ENCODE results near the gene ACO2. TPM values are rescaled to one million over a fixed set of nuclear protein-coding genes. Genes with fewer than 3 reads are reported as not detected.

Gene ACO2
- total RNA-seq, 1 experiment from 2014 or later: 105 TPM

DNA sequence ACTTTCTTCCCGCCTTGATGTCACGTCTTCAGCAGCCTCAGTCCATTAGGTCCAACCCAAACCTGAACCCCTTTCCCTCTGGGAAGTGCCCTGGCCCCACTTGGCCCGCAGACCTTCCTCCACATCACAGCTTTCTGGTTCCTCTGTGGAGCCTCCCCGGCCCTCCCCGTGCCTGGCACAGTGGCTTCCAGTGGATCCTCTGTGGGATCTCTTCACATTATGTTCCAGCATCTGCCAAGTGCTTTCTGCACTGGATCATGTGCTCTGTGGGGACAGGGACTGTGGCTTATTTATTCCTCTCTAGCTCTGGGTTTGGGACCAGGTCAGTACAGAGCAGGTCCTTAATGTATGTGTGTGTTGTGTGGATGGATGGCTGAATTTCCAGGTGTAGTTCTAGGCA lies 44.5 kb downstream of the ACO2 start:
- no TSS peak for BruUV-seq (replicated peaks)
- intact Hi-C loops (cut with micrococcal nuclease): no loop called here
- Mint-ChIP-seq H3K4me1 (ENCODE audit: insufficient read depth, unreplicated experiment) (peaks cover 21% of the 10 kb centered on the region), H3K27ac (ENCODE audit: low read depth, unreplicated experiment) (no peak overlapping the region), H3K36me3 (ENCODE audit: insufficient read depth, unreplicated experiment) (peaks cover 67% of the 10 kb centered on the region), H3K4me3 (ENCODE audit: unreplicated experiment) (no peak overlapping the region), H3K27me3 (ENCODE audit: insufficient read depth, unreplicated experiment) (no peaks in the 10 kb centered on the region), H3K9me3 (ENCODE audit: unreplicated experiment) (no peaks in the 10 kb centered on the region)
- TF ChIP-seq, protein P1, sequence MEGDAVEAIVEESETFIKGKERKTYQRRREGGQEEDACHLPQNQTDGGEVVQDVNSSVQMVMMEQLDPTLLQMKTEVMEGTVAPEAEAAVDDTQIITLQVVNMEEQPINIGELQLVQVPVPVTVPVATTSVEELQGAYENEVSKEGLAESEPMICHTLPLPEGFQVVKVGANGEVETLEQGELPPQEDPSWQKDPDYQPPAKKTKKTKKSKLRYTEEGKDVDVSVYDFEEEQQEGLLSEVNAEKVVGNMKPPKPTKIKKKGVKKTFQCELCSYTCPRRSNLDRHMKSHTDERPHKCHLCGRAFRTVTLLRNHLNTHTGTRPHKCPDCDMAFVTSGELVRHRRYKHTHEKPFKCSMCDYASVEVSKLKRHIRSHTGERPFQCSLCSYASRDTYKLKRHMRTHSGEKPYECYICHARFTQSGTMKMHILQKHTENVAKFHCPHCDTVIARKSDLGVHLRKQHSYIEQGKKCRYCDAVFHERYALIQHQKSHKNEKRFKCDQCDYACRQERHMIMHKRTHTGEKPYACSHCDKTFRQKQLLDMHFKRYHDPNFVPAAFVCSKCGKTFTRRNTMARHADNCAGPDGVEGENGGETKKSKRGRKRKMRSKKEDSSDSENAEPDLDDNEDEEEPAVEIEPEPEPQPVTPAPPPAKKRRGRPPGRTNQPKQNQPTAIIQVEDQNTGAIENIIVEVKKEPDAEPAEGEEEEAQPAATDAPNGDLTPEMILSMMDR (IDR thresholded peaks at IDR 0.05; ENCODE audit: unreplicated experiment): no peak
- CTCF ChIA-PET: interaction anchor here (0.6 to 2.2 kb wide), 4 partner anchors 9 to 239 kb away, joined by 3 to 13 read pairs (median 4); partner anchors contain the start of gene TOB2
- no peak for DNase-seq (ENCODE audit: unreplicated experiment)
- POLR2A ChIA-PET: interaction anchor here (1.5 kb wide), 1 partner anchor 110 kb away, joined by 4 read pairs; no protein-coding TSS in a partner anchor

DNA sequence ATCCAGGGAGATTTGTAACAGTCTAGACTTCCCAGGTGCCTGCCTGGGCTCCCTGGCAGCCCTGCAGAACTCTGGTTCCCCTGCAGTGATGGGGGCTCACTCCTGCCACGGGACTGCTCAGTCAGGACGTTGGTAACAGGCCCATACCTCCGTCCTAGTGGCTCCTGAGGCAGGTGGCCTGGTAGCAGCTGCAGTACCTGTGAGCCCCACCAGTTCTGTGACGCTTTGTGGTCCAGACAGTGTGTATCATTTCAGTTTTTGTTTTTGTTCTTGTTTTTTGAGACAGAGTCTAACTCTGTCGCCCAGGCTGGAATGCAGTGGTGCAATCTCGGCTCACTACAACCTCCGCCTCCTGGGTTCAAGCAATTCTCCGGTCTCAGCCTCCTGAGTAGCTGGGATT lies 47.5 kb downstream of the ACO2 start:
- intact Hi-C loops (cut with micrococcal nuclease): no loop called here
- no peak for DNase-seq (ENCODE audit: unreplicated experiment)
- POLR2A ChIA-PET: interaction anchor here (1.3 to 2.5 kb wide), 6 partner anchors 11 to 112 kb away, joined by 4 to 27 read pairs (median 11); partner anchors contain the start of genes ACO2, PHF5A and TOB2
- Mint-ChIP-seq H3K4me1 (ENCODE audit: insufficient read depth, unreplicated experiment) (peaks cover 21% of the 10 kb centered on the region), H3K27me3 (ENCODE audit: insufficient read depth, unreplicated experiment) (no peaks in the 10 kb centered on the region), H3K36me3 (ENCODE audit: insufficient read depth, unreplicated experiment) (peaks cover 75% of the 10 kb centered on the region), H3K9me3 (ENCODE audit: unreplicated experiment) (no peaks in the 10 kb centered on the region), H3K4me3 (ENCODE audit: unreplicated experiment) (no peak overlapping the region), H3K27ac (ENCODE audit: low read depth, unreplicated experiment) (no peak overlapping the region)
- CTCF ChIA-PET: interaction anchor here (0.6 to 5.7 kb wide), 15 partner anchors 9 to 692 kb away, joined by 3 to 95 read pairs (median 8); partner anchors contain the start of genes ACO2 and PHF5A
- no TSS peak for BruUV-seq (replicated peaks)
- TF ChIP-seq, protein P1 (IDR thresholded peaks at IDR 0.05; ENCODE audit: unreplicated experiment): no peak

DNA sequence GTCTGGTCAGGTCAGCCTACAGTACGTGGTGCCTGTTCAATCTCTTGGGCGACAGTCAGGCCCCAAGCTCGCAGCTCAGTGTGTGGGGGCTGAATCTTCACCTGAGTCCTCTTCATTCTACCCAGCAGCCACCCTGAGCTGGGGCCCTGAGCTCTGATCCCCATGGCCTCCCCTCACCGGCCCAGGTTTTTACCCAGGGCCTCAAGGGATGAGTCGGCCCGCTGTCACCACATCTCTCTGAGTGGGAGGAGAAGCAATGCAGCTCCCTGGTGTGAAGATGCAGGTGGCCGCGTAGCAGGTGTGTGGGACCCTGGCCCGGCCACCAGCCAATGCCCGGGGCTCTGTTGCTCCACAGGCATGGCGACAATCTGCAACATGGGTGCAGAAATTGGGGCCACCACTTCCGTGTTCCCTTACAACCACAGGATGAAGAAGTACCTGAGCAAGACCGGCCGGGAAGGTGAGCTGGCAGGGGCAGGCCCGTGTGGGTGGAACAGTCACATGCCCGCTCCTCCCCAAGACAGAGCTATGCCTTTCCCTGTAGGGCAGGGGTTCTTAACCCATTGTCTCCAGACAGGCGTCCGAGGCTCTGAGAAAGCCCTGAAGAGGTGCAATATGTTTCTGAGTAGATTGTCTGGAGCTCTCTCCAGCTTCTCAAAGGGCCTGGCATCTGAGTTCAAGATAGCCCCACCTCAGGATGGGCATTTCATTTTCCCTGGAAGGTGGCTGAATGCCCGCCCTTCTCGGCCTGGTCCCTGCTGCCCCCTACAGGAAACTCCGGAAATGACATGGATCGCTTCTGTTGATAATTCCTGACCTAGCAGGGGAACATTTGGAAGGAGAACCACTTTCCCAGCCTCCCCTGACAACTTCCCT lies 48.5 kb downstream of the ACO2 start:
- H3K27me3 Mint-ChIP-seq (ENCODE audit: insufficient read depth, unreplicated experiment): no peaks in the 10 kb centered on the region
- BruUV-seq (replicated peaks): no TSS peak
- no peak overlapping the region for H3K27ac Mint-ChIP-seq (ENCODE audit: low read depth, unreplicated experiment)
- peaks cover 71% of the 10 kb centered on the region for H3K36me3 Mint-ChIP-seq (ENCODE audit: insufficient read depth, unreplicated experiment)
- CTCF ChIA-PET: interaction anchor here (0.5 to 5.7 kb wide), 47 partner anchors 8 to 693 kb away, joined by 3 to 95 read pairs (median 4); partner anchors contain the start of genes ACO2, PHF5A and TOB2
- H3K9me3 Mint-ChIP-seq (ENCODE audit: unreplicated experiment): no peaks in the 10 kb centered on the region
- intact Hi-C loops (cut with micrococcal nuclease): loop anchor here (1.0 kb wide), 4 partner anchors 69 to 595 kb away; no protein-coding TSS in a partner anchor
- peak; percentile 77 for DNase-seq (ENCODE audit: unreplicated experiment)
- POLR2A ChIA-PET: interaction anchor here (0.8 to 2.5 kb wide), 12 partner anchors 10 to 215 kb away, joined by 3 to 27 read pairs (median 6); partner anchors contain the start of genes ACO2, PHF5A, POLR3H and TOB2
- TF ChIP-seq, protein P1 (IDR thresholded peaks at IDR 0.05; ENCODE audit: unreplicated experiment): peak; percentile 73
- H3K4me3 Mint-ChIP-seq (ENCODE audit: unreplicated experiment): no peak overlapping the region
- peaks cover 14% of the 10 kb centered on the region for H3K4me1 Mint-ChIP-seq (ENCODE audit: insufficient read depth, unreplicated experiment)

DNA sequence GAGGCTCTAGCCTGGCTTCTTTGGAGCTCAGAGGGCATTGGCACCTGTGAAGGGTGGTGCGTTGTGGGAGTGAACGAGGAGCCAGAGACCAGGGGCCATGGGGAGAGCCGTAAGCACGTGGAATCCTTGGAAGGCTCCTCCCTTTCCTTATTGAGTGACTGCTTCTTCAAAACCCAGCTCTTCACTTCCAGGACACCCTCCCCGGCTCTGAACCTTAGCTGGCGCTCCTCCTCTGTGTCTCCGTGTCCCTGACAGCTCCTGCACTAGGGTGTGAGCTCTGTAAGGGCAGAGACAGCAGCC lies 49.1 kb downstream of the ACO2 start:
- intact Hi-C loops (cut with micrococcal nuclease): no loop called here
- no peaks in the 10 kb centered on the region for H3K9me3 Mint-ChIP-seq (ENCODE audit: unreplicated experiment)
- H3K27me3 Mint-ChIP-seq (ENCODE audit: insufficient read depth, unreplicated experiment): no peaks in the 10 kb centered on the region
- H3K4me3 Mint-ChIP-seq (ENCODE audit: unreplicated experiment): no peak overlapping the region
- H3K36me3 Mint-ChIP-seq (ENCODE audit: insufficient read depth, unreplicated experiment): peaks cover 71% of the 10 kb centered on the region
- H3K4me1 Mint-ChIP-seq (ENCODE audit: insufficient read depth, unreplicated experiment): peaks cover 8% of the 10 kb centered on the region
- no TSS peak for BruUV-seq (replicated peaks)
- CTCF ChIA-PET: interaction anchor here (0.7 to 5.7 kb wide), 35 partner anchors 10 to 659 kb away, joined by 3 to 95 read pairs (median 5); partner anchors contain the start of genes ACO2, PHF5A and TOB2
- POLR2A ChIA-PET: interaction anchor here (0.6 to 2.5 kb wide), 14 partner anchors 9 to 215 kb away, joined by 3 to 27 read pairs (median 6); partner anchors contain the start of genes ACO2, PHF5A, POLR3H and TOB2
- H3K27ac Mint-ChIP-seq (ENCODE audit: low read depth, unreplicated experiment): no peak overlapping the region
- TF ChIP-seq, protein P1 (IDR thresholded peaks at IDR 0.05; ENCODE audit: unreplicated experiment): no peak
- DNase-seq (ENCODE audit: unreplicated experiment): no peak

All from MCF 10A (cell line).